Activated CD8-positive, alpha-beta memory T cell treated with anti-CD3 and anti-CD28 coated beads, Interleukin-2, amount 50 U/mL, for 24 hours (primary cell): Measurements from ENCODE around the gene FMO2.
"Not testable (repeated sequence)": the region's sequence is repeated elsewhere in the genome, so short reads cannot be mapped to it uniquely, and the experiment has no call there.

Experiments used
- DNase-seq: peaks from one replicate; pipeline ENCODE4 v3.0.0-alpha.2; 2020; ENCODE audit errors: extremely low read depth

FMO2 gene

DNA sequence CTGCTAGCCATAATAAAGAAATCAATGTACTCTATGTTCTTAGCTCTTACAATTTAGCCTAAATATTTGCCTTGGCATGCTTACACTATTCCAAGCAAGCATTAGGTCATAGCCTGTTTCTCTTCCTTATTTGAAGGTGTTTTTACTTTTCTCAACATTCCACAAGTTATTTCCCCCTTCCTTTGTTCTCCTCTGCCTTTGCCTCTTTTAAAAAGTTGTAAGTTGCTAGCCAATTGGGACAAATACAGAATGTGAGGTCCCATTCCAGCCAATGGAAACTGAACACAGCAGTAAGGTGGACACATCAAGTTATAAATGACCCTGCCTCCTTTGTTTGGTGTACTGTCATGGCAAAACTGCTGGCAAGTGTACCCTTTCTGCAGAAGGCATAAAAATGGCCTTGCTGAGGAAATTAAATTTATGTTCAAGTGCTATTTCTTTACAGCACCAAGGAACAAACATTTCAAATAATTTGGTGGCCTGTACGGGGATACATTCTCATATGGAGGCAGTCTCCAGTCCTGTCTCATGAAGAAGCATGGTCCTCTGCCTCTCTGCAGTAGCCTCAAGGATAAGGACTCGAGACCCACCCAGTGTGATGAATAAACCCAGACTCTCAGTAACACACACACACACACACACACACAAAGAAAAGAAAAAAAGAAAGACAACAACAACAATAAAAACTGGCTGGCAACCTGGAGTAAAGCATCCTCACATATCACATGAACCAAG, 34.4 kb downstream of the FMO2 start:
- DNase-seq, result no peak

DNA sequence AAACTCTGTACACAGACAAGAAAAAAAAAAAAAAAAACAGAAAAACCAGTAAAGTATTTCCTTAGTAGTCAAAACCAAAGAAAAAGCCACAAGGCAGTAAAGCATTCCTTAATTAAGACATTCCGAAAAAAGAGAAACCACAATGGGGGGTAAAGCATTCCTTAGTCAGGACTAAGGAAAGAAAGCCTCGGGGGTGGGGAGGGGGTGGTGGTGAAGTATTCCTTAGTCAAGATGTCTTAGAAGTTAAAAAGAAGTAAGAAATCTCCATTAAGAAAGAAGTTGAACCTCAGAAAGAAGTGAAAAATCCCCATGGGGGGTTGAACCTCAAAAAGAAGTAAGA, 35.0 kb downstream of the FMO2 start:
- no peak for DNase-seq

DNA sequence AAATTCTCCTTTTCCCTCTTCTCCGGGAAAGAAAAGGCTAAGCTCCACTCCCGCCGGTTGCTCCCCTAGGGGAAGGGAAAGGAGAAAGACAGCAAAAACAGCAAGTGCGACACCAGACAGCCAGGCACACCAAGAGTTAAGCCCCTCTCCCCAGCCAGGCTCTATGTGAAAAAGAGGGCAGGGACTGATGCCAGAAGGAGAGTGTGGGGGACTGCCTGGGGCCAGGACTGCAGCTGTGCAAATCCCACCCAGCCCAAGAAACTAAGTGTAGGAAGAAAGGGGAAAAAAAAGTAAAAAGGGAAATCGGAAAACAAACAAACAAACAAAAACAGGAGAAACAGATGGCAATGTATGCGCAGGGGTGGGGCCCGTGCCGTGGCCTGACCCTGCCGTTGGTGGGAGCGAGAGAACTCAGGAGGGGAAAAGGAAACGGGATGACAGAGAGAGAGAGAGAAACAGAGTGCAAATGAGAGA, 35.5 kb downstream of the FMO2 start:
- DNase-seq, result no peak

DNA sequence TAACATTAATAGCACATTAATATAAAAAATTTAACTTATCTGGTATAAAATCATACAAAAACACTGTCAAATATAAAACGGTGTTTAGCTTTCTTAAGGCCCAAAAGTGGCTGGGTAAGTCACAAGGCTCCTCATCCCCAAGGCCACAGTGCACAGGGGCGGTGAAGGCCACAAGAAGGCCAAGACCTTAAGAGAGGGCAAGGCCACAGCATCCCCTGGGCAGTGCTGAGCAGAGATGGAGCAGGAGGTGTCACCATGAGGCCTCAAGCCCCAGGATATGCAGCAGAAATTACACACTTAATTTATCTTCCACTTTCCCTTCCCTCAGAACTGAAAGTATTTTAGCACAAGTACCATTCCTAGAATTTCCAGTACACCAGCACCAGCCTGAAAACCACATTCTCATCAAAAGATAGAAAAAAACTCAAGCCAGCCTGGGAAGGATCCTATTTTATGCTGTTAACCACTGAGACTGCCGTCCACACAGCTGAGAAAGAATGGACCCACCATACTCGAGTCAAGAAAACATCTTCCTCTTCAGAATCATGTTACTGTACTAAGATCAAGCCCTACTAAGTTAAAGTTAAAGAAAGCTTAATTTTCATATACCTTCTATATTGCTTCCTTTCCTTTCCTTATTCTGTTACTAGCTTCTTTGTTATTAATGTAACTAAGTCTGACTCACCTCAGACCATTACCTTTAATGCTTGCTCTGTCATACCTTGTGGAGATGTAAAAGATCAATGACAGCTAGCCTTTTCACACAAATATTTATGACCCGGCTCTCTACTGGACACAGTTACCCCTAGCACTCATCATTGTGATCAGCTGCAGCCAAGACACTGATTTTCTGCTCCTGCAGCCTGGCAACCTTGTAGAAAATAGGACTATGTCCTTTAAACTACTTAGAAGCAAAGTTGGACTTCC, 36.8 kb downstream of the FMO2 start:
- DNase-seq, result no peak

DNA sequence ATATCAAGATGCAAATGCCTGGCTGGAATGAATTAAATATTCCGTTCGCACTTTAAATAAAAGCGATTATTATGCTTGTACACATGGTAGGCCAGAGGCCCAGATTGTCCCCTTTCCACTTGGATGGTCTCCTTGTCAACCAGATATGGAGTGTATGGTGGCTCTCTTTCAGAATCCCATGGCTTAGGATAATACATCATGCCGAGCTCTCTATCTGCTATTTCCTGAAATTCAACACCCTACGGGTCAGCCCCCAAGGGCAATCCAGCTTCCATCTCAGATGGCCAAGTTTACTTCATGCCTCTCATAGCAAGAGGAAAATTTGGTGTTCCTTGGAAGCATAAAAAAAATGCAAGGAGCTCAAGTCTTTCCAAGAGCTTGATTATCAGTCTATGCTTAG, 37.8 kb downstream of the FMO2 start:
- no peak for DNase-seq

DNA sequence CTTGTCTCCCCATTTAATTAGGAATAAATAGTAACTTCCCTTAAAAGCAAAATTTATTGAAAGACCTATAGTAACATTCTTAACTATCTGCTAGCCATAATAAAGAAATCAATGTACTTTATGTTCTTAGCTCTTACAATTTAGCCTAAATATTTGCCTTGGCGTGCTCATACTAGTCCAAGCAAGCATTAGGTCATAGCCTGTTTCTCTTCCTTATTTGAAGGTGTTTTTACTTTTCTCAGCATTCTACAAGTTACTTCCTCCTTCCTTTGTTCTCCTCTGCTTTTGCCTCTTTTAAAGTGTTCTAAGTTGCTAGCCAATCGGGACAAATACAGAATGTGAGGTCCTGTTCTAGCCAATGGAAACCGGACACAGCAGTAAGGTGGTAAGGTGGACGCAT, 39.2 kb downstream of the FMO2 start:
- DNase-seq, result not testable (repeated sequence)

DNA sequence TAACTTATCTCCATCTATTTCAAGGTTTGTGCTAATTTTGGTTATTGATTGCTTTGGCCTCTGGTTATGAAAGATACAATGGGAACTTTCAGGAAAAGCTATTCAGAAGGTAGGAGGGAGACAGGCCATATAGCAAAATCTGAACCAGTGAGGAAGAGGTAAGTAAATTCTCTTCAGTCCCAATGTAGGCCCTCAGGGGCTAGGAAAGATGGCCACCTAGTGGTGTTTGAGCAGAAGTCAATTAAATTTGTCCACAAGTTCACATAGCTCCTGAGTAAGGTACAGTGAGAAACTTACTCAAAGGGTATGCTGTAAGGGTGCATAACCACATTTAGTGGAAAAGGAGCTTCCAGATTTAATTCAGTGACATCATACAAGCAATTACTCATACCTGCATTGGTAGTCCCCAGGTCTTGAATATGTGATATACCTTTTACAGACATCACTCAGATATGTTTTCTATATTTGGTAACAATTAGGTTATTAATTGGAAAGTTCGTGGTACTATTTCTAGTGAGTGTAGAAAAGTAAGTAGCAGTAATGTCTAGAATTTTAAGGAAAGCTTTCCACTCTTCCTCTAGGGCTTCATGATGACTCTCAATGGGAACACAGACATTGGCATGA, 41.8 kb downstream of the FMO2 start:
- no peak for DNase-seq

DNA sequence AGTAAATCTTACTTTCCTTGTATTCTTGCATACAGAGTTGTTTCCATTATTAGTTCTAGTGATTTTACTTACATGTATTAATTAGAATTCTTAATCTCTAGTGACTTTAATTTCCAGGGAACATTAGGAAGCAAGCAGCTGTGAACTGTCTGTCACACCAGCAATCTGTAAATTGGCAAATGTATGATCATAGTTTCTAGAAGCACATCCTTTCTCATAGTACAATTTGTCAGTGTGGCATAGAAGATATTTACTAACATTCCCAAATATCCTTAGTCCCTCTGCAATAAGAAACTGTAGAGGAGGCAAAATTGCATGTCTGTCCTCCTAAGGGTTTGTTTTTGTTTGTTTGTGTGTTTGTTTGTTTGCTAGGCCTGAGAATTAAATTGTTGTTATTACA, 46.2 kb downstream of the FMO2 start:
- no peak for DNase-seq

DNA sequence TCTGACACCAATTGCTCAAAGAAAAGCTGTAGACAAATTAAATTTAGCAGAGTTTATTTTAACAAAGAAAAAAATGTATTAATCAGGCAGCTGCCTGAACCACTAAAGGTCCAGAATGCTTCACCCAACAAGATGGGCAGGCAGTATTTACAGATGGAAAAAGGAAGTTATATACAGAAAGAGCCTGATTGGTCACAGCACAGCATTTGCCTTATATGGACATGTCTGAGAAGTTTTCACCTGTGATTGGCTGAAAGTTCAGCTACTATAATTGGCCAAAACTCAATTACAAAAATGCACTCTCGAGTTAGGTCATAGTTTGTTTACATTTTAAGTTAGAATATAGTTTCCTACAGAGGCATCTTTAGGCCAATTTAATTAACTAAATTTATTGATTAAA, 48.1 kb downstream of the FMO2 start:
- no peak for DNase-seq

DNA sequence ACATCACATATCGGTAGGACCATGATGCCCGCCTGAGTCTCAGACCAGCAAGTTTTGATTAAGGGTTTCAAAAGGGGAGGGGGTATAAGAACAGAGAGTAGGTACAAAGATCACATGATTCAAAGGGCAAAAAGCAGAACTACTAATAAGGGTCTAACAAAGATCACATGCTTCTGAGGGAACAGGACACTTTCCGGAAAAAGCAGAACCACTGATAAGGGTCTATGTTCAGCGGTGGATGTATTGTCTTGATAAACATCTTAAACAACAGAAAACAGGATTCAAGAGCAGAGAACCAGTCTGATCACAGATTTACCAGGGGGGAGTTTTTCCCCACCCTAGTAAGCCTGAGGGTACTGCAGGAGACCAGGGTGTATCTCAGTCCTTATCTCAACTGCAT, 51.1 kb downstream of the FMO2 start:
- DNase-seq, result not testable (repeated sequence)

DNA sequence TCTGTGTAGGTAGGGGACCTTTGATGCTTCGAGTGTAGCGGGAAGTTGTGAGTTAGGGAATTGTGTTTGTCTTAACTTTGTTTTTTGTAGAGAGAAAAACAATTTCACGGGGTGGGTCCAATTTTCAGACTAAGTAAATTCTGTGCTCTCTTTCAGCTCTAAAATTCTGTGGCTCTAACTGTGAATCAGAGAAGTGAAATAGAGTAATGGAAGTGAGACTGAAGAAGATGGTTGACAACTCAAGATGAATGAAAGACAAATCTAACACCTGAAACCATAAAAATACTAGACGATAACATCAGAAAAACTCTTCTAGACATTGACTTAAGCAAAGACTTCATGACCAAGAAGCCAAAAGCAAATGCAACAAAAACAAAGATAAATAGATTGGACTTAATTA, 58.8 kb downstream of the FMO2 start:
- no peak for DNase-seq

DNA sequence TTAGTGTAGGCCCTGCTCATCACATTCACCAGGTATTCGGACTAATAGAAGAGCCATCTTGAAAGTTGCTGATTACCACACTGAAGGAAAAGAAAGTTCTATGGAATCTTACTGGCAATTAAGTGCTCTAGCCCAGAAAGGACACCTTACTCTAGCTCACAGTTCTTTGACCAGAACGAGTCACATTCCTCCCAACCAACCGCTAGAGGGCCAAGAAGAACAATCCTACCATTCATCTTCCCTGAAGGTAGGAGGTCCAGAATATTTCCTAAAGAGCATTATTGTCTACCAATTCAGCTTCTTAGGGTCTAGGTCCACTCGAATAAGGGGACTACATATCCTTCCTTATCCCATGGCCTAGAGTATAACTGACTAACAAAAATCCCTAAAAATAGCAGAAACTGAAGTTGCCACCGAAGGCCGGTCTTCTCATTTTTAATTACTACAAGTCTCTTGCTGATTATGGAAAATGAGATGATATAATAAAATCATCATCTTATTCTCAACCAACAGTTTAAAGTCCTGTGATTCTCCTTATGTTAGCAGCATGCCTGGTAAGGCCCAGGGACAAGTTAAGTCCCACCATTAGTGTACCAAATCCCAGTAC, 60.5 kb downstream of the FMO2 start:
- no peak for DNase-seq

DNA sequence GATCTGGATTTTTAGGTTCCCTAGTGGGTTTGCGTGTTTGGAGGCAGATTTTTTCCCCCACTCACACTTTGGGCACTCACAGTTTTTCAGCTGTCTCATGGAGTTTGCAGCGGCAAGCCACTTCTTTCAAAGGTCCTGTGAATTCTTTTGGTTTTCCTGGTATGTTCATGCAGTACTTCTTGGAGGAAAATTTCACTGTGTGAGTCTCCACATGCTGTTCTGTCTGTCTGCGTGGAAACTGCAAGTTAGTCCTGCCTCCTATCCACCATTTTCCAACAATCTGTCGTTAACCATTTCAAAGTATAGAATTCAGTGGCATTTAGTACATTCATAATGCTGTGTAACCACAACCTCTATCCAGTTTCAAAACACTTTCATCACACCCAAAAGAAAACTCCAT, 62.4 kb downstream of the FMO2 start:
- DNase-seq, result no peak

DNA sequence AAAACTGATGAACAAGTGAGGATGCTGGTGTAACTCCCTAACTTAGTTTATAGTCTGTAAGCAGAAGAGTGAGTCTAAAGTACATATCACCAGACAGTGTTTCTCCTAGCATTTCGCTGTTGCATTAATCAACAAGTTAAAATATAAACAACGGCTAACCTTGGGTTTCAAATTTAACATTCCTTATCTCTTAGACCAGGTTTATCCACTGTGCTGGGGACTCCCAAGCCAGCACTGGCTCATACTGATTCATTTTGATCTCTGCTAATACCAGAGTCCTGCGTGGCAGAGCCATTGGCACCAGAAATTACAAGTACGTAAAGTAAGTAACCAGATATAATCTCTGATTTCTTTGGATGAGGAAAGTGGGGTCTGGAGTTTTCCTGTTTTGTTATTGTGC, 63.2 kb downstream of the FMO2 start, which contains the start of gene FMO1:
FMO1 (plus strand) TSS at position 193 of the 400 bp plus-strand sequence. CDS start 9,594 bp downstream, outside the sequence.
- DNase-seq, result no peak

DNA sequence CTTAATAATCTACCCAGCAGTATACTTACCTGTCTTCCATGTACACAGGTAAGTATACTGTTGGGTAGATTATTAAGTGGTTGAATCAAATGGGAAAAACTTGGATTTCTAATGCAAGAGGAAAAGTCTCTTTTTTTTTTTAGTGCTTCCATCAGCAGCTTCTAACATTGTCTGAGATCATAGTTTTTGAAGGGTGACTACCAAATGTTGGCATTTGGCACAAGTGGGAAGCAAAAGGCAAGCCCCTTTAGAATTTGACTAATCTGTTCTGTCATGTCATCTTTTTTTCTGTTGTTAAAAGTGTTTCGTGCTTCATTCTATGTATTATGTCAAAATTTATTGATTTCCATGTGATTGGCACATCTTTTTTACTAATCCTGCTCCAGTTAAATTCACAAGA, 63.7 kb downstream of the FMO2 start:
- no peak for DNase-seq

DNA sequence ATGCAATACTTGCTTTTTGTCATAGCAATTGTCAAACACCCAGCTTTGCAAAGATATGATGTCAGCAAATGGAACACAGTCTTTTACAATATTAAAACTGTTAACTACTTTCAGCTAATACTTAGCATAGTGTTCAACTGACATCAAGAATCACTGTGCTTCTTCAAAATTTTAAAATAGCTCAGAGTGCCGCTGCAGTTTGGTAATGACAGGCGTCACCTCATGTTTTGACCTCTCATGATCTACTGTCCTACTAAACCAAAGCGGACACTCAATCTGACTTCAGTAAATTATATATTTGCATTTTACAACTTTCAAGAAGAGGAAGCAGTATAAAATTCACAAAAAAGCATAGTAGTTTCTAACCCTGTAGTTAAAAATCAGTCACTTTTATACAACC, 65.2 kb downstream of the FMO2 start:
- no peak for DNase-seq

DNA sequence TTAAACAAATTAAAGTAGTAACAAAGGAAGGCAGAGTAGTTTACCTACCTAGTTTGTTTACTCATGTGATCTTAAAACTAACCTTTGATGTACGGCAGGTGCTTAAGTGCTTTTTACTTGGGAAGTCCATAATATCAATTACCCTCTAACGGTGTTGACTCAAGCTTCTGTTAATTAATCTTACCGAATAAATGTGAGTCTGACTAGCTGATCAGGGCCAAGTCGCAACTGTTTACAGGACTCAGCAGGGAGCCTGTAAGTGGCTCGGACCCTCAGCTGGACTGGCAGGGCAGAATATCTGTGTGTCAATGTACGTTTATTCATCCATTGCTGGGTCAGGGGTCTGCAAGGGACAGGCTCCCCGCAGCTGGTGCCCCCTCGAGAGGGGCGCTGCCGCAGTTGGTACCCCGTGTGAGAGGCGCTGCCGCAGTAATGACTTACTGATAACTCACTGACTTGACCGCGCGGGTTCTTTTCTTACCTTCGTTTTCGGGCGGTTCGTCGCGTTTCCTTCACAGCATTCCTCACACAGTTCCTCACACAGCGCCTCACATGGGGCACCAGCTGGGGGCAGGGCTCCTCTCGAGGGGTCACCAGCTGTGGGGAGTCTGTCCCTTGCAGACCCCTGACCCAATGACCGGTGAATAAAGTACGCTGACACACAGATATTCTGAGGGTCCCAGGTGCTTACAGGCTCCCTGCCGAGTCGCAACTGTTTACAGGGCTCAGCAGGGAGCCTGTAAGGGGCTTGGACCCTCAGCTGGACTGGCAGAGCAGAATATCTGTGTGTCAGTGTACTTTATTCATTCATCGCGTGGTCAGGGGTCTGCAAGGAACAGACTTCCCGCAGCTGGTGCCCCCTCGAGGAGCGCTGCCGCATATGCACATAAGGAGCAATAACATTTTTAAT, 66.2 kb downstream of the FMO2 start:
- no peak for DNase-seq

DNA sequence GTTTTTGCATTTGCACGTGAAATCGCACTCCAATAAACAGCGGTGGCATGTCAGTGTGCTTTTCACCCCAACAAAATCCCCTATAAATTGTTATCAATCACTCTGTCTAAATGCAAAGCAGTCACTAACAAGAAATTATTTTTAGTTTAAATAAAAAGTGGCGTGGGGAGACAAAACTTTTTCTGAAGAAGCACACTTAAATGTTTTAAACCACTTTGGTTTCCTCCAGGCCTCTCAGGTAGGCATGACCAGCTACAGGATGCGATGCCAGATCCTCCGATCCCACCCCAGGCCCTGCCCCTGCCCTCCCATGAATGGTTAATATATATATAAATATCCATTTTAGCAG, 66.8 kb downstream of the FMO2 start:
- no peak for DNase-seq

DNA sequence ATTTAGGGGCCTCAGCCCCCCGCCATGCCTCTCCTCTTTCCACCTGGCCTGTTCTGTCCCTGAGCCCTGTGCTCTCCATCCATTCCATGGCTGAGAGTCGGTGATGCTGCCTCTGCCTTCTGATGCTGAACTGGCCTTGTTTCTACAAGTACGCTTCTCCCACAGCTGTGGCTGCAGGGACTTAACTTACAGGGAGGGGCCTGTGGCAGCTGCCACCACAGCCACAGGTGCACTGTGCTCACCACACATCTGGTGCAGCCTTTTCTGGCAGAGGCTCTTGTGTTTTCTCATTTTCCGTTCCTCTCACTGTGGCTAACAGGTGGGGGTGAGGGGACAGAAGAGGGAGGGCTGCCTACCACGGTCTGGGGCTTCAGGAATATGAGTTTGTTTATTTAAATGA, 67.4 kb downstream of the FMO2 start:
- no peak for DNase-seq

DNA sequence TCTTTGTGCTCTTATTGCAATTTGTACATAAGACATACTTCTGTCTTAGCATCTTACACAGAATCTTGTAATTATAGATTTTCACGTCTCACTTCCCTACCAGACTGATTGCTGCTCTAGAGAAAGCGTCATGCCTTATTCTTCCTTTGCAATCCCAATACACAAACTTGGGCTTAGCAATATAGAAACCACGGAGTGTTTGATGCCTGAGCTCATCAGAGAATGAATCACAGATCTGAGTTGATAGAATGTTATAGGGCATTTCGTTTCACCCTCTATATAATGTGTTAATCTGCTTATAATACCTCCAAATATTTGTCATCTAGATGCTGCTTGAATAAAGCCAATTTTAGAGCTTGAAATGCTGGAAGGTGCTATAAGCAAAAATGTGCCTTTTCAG, 69.8 kb downstream of the FMO2 start:
- DNase-seq, result no peak

DNA sequence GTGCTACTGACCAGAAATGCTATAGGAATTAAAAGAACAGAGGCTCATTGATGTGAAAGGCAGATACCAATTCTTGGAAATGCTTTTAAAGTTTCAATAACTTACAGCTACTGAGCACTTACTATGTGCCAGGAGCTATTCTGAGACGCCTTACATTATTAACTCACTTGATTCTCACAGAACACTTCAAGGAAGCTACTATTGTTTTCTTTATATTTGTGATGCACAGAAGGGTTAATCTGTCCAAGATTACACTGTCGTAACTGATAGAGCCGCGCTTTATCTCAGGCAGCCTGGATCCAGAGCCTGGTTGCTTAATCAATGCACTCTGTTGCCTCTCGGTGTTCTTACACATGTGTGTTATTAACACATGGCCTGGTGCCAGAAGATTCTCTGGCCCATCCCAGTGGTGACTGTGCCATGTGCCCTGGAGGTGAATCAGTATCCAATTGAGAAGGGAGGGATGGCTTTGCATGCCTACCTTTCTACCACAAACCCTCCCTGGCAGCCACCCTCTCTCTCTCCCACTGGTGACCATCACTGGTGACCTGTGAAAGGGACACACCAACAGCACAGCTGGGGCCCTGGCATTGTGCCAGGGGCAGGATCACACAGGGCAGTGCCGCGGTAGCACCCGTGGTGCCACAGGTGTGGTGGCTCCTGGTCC, 72.0 kb downstream of the FMO2 start:
- no peak for DNase-seq
